HEK293 (cell line): ENCODE measurements around the gene BACH2.

Experiments used
- EGR2 ChIP-seq: fragments of 450-650 bp; formaldehyde crosslinking; IDR thresholded peaks from 2 replicates; pipeline ENCODE4 v1.5.1; 2016; ENCODE audit warnings: low read depth, missing biosample characterization, missing genetic modification characterization
- FEZF1 ChIP-seq: fragments of 450-650 bp; formaldehyde crosslinking; IDR thresholded peaks from 2 replicates; pipeline ENCODE4 v1.5.1; 2016; ENCODE audit warnings: missing biosample characterization, missing genetic modification characterization
- GLI2 ChIP-seq: fragments of 450-650 bp; formaldehyde crosslinking; IDR thresholded peaks from 2 replicates; pipeline ENCODE4; 2017; ENCODE audit warnings: missing biosample characterization, missing genetic modification characterization, low read depth, borderline replicate concordance
- GLIS2 ChIP-seq: fragments of 450-650 bp; formaldehyde crosslinking; IDR thresholded peaks from 2 replicates; pipeline ENCODE4 v1.5.1; 2016; ENCODE audit warnings: missing biosample characterization, missing genetic modification characterization
- HIC1 ChIP-seq: fragments of 450-650 bp; formaldehyde crosslinking; IDR thresholded peaks from 2 replicates; pipeline ENCODE4 v1.5.1; 2016; ENCODE audit warnings: missing biosample characterization, missing genetic modification characterization
- KLF1 ChIP-seq: fragments of 450-650 bp; formaldehyde crosslinking; IDR thresholded peaks from 2 replicates; pipeline ENCODE4 v1.5.1; 2016; ENCODE audit warnings: missing biosample characterization, missing genetic modification characterization
- KLF8 ChIP-seq: fragments of 450-650 bp; formaldehyde crosslinking; IDR thresholded peaks from 2 replicates; pipeline ENCODE4 v1.5.1; 2016; ENCODE audit warnings: missing biosample characterization, missing genetic modification characterization
- SALL2 ChIP-seq: fragments of 450-650 bp; formaldehyde crosslinking; IDR thresholded peaks from 2 replicates; pipeline ENCODE4 v1.5.0; 2017; ENCODE audit warnings: missing biosample characterization, mild to moderate bottlenecking, missing genetic modification characterization, borderline replicate concordance
- SCRT2 ChIP-seq: fragments of 450-650 bp; formaldehyde crosslinking; IDR thresholded peaks from 2 replicates; pipeline ENCODE4 v1.5.1; 2016; ENCODE audit warnings: missing biosample characterization, missing genetic modification characterization
- SP7 ChIP-seq: fragments of 450-650 bp; formaldehyde crosslinking; IDR thresholded peaks from 2 replicates; pipeline ENCODE4 v1.5.1; 2016; ENCODE audit warnings: missing biosample characterization, missing genetic modification characterization
- TCF7L2 ChIP-seq: IDR thresholded peaks from 2 replicates; pipeline ENCODE4 v1.6.1; 2011; ENCODE audit warnings: low read depth, mild to moderate bottlenecking, inconsistent platforms, low read length, moderate library complexity, borderline replicate concordance
- ZIC2 ChIP-seq: fragments of 450-650 bp; formaldehyde crosslinking; IDR thresholded peaks from 2 replicates; pipeline ENCODE4 v1.5.1; 2016; ENCODE audit warnings: missing biosample characterization, missing genetic modification characterization
- ZNF133 ChIP-seq: fragments of 450-650 bp; formaldehyde crosslinking; IDR thresholded peaks from 2 replicates; pipeline ENCODE4 v1.5.1; 2016; ENCODE audit warnings: missing biosample characterization, missing genetic modification characterization
- ZNF174 ChIP-seq: fragments of 450-650 bp; formaldehyde crosslinking; IDR thresholded peaks from 2 replicates; pipeline ENCODE4 v1.5.0; 2017; ENCODE audit warnings: missing biosample characterization, mild to moderate bottlenecking, missing genetic modification characterization
- ZNF354C ChIP-seq: fragments of 450-650 bp; formaldehyde crosslinking; IDR thresholded peaks from 2 replicates; pipeline ENCODE4 v1.5.1; 2016; ENCODE audit warnings: missing biosample characterization, missing genetic modification characterization, low read depth, borderline replicate concordance
- ZNF555 ChIP-seq: fragments of 450-650 bp; formaldehyde crosslinking; conservative IDR thresholded peaks from 2 replicates; pipeline ENCODE4 v1.5.1; 2017; ENCODE audit warnings: missing biosample characterization, mild to moderate bottlenecking, missing genetic modification characterization, inconsistent platforms
- ZNF580 ChIP-seq: fragments of 450-650 bp; formaldehyde crosslinking; IDR thresholded peaks from 2 replicates; pipeline ENCODE4 v1.5.1; 2016; ENCODE audit warnings: missing biosample characterization, missing genetic modification characterization
- ZNF600 ChIP-seq: fragments of 450-650 bp; formaldehyde crosslinking; IDR thresholded peaks from 2 replicates; pipeline ENCODE4 v1.5.1; 2016; ENCODE audit warnings: missing biosample characterization, missing genetic modification characterization
- ZNF76 ChIP-seq: fragments of 450-650 bp; formaldehyde crosslinking; IDR thresholded peaks from 2 replicates; pipeline ENCODE4; 2016; ENCODE audit warnings: low read depth, missing biosample characterization, missing genetic modification characterization, borderline replicate concordance
- TF ChIP-seq, protein P1 (sequence below): fragments of 450-650 bp; formaldehyde crosslinking; IDR thresholded peaks from 2 replicates; pipeline ENCODE4 v1.5.1; 2017; ENCODE audit warnings: missing biosample characterization, missing genetic modification characterization
- TF ChIP-seq, protein P2 (sequence below): fragments of 450-650 bp; formaldehyde crosslinking; IDR thresholded peaks from 2 replicates; pipeline ENCODE4 v1.5.1; 2016; ENCODE audit warnings: missing biosample characterization, missing genetic modification characterization
- TF ChIP-seq, protein P3 (sequence below): fragments of 450-650 bp; formaldehyde crosslinking; IDR thresholded peaks from 2 replicates; pipeline ENCODE4 v1.5.1; 2016; ENCODE audit warnings: missing biosample characterization, missing genetic modification characterization
- TF ChIP-seq, protein P4 (sequence below): sonication (generic); formaldehyde crosslinking; IDR thresholded peaks from 2 replicates; pipeline ENCODE4 v1.8.1; 2022; ENCODE audit warnings: mild to moderate bottlenecking, moderate library complexity, missing genetic modification reagents
- TF ChIP-seq, protein P5 (sequence below): fragments of 450-650 bp; formaldehyde crosslinking; IDR thresholded peaks from 2 replicates; pipeline ENCODE4; 2016; ENCODE audit warnings: missing biosample characterization, missing genetic modification characterization

Gene BACH2

DNA sequence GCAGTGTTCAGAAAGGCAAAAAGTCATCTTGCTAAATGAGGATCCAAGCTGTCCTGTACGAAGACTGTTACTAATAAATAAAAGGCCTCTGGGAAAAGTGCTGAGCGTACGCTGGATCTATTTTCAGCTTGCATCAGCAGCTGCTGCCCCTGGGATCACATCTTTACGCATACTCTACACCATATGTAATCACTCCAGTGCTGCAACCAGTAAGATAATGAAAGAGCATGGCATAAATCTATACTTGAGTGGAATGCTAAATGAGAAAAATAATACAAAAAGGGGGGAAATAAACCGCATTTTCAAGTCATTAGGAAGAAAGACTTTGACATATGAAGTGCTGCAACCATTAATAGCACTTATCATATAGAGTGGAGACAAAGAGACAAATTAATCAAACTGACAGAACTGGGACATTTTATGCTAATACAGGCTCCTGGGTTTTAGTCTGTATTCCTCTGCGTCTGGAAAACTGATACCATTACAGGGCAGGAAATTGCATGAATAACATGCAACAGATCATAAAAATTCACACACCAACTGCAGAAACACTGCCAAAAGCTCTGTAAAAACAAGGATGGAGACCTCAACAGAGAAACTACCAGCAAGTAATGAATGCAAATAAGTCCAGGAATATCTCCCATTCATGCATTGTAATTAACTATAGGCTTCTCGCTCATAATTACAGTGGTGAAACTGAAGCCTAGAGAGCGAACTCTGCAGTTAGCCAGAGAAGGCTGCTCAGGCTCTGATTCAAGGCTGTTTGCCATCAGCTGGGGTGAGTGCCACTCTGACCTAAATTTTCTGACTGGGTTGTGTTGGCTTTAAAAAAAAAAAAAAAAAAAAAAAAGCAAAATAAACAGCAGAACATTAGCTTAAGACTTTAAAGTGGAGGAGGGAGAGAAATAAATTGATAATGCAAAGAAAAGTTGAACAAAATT, 318.6 kb downstream of the BACH2 start (continued):
- TF ChIP-seq ZNF76 (tag by site-specific recombination) (peak; percentile 56), SCRT2 (tag by site-specific recombination) (peak; percentile 96), KLF1 (tag by site-specific recombination) (no peak), HIC1 (tag by site-specific recombination) (0 out of 2 replicates have a peak, but pooled peaks have one; percentile 23), ZNF174 (no peak), ZNF133 (tag by site-specific recombination) (no peak), SP7 (tag by site-specific recombination) (peak; percentile 96), KLF8 (tag by site-specific recombination) (0 out of 2 replicates have a peak, but pooled peaks have one; percentile 32), ZNF354C (tag by site-specific recombination) (no peak), GLI2 (tag by site-specific recombination) (peak; percentile 61), ZIC2 (tag by site-specific recombination) (no peak), TCF7L2 (0 out of 2 replicates have a peak, but pooled peaks have one; percentile 23), FEZF1 (tag by site-specific recombination) (peak; percentile 89), ZNF600 (tag by site-specific recombination) (peak; percentile 60), SALL2 (tag by site-specific recombination) (no peak), GLIS2 (tag by site-specific recombination) (no peak), EGR2 (tag by site-specific recombination) (no peak), ZNF580 (tag by site-specific recombination) (peak; percentile 79; the same call in 1 of the 2 replicates), ZNF555 (tag by site-specific recombination) (no peak)
- TF ChIP-seq, protein P1, sequence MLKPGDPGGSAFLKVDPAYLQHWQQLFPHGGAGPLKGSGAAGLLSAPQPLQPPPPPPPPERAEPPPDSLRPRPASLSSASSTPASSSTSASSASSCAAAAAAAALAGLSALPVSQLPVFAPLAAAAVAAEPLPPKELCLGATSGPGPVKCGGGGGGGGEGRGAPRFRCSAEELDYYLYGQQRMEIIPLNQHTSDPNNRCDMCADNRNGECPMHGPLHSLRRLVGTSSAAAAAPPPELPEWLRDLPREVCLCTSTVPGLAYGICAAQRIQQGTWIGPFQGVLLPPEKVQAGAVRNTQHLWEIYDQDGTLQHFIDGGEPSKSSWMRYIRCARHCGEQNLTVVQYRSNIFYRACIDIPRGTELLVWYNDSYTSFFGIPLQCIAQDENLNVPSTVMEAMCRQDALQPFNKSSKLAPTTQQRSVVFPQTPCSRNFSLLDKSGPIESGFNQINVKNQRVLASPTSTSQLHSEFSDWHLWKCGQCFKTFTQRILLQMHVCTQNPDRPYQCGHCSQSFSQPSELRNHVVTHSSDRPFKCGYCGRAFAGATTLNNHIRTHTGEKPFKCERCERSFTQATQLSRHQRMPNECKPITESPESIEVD (tag by site-specific recombination), result peak; percentile 99
- TF ChIP-seq, protein P2, sequence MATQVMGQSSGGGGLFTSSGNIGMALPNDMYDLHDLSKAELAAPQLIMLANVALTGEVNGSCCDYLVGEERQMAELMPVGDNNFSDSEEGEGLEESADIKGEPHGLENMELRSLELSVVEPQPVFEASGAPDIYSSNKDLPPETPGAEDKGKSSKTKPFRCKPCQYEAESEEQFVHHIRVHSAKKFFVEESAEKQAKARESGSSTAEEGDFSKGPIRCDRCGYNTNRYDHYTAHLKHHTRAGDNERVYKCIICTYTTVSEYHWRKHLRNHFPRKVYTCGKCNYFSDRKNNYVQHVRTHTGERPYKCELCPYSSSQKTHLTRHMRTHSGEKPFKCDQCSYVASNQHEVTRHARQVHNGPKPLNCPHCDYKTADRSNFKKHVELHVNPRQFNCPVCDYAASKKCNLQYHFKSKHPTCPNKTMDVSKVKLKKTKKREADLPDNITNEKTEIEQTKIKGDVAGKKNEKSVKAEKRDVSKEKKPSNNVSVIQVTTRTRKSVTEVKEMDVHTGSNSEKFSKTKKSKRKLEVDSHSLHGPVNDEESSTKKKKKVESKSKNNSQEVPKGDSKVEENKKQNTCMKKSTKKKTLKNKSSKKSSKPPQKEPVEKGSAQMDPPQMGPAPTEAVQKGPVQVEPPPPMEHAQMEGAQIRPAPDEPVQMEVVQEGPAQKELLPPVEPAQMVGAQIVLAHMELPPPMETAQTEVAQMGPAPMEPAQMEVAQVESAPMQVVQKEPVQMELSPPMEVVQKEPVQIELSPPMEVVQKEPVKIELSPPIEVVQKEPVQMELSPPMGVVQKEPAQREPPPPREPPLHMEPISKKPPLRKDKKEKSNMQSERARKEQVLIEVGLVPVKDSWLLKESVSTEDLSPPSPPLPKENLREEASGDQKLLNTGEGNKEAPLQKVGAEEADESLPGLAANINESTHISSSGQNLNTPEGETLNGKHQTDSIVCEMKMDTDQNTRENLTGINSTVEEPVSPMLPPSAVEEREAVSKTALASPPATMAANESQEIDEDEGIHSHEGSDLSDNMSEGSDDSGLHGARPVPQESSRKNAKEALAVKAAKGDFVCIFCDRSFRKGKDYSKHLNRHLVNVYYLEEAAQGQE, result no peak
- TF ChIP-seq, protein P3, sequence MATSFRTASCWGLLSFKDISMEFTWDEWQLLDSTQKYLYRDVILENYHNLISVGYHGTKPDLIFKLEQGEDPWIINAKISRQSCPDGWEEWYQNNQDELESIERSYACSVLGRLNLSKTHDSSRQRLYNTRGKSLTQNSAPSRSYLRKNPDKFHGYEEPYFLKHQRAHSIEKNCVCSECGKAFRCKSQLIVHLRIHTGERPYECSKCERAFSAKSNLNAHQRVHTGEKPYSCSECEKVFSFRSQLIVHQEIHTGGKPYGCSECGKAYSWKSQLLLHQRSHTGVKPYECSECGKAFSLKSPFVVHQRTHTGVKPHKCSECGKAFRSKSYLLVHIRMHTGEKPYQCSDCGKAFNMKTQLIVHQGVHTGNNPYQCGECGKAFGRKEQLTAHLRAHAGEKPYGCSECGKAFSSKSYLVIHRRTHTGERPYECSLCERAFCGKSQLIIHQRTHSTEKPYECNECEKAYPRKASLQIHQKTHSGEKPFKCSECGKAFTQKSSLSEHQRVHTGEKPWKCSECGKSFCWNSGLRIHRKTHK (tag by site-specific recombination), result no peak
- TF ChIP-seq, protein P4, sequence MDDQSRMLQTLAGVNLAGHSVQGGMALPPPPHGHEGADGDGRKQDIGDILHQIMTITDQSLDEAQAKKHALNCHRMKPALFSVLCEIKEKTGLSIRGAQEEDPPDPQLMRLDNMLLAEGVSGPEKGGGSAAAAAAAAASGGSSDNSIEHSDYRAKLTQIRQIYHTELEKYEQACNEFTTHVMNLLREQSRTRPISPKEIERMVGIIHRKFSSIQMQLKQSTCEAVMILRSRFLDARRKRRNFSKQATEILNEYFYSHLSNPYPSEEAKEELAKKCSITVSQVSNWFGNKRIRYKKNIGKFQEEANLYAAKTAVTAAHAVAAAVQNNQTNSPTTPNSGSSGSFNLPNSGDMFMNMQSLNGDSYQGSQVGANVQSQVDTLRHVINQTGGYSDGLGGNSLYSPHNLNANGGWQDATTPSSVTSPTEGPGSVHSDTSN (CRISPR knock-in tag), result no peak
- TF ChIP-seq, protein P5, sequence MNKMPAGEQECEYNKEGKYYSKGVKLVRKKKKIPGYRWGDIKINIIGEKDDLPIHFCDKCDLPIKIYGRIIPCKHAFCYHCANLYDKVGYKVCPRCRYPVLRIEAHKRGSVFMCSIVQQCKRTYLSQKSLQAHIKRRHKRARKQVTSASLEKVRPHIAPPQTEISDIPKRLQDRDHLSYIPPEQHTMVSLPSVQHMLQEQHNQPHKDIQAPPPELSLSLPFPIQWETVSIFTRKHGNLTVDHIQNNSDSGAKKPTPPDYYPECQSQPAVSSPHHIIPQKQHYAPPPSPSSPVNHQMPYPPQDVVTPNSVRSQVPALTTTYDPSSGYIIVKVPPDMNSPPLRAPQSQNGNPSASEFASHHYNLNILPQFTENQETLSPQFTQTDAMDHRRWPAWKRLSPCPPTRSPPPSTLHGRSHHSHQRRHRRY, result no peak
